Measurements from ENCODE around the gene ARAP2.

The ARAP2 gene

GRCh38 chr4:36192922-36193321 is 51.4 kb downstream of the ARAP2 start:
- TF ChIP-seq RAD21 (IDR thresholded peaks at IDR 0.05; ENCODE audit: low read depth) (no peak), TEAD4 (IDR thresholded peaks at IDR 0.05) (no peak), ZBTB7A (IDR thresholded peaks at IDR 0.05; ENCODE audit: low read depth) (no peak), EP300 (IDR thresholded peaks at IDR 0.05; ENCODE audit: borderline replicate concordance) (no peak), EGR1 (IDR thresholded peaks at IDR 0.05) (no peak), FOXM1 (IDR thresholded peaks at IDR 0.05; ENCODE audit: borderline replicate concordance, low read depth) (no peak)
- TF ChIP-seq, protein P1, sequence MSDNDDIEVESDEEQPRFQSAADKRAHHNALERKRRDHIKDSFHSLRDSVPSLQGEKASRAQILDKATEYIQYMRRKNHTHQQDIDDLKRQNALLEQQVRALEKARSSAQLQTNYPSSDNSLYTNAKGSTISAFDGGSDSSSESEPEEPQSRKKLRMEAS (IDR thresholded peaks at IDR 0.05), result no peak

DNA sequence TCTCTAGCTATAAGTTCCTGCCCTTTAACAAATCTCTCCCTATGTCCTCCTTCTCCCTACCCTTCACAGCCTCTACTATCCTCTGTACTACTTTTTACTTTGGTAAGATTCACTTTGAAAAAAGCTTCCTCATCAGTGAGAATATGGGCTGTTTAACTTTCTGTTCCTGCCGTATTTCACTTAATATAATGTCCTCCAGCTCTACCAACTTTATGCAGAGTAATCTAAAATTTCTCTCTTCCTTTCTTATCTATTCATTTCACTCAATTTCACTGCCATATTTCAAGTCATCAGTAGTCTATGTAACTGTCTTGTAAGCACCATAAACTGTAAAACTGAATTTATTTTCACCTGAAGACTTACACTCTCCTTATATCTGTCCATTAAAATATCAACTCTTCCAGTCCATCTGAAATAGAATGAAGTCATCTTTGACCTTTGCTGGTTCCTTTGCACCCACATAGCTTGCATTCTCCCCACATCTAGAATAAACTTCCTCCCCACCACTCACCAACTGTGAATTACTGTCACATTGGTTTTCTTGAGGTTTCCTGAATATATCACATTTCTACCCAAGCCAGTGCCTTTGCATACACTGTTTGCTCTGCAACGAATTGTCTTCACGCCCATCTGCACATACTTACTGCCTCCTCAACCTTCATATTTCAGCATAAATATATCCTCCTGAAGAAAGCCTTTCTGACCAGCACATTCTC is 54.6 kb downstream of the ARAP2 start:
- TF ChIP-seq, protein P2, sequence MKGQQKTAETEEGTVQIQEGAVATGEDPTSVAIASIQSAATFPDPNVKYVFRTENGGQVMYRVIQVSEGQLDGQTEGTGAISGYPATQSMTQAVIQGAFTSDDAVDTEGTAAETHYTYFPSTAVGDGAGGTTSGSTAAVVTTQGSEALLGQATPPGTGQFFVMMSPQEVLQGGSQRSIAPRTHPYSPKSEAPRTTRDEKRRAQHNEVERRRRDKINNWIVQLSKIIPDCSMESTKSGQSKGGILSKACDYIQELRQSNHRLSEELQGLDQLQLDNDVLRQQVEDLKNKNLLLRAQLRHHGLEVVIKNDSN (IDR thresholded peaks at IDR 0.05), result no peak
- TF ChIP-seq EGR1 (IDR thresholded peaks at IDR 0.05), result no peak
- no peak for TF ChIP-seq TEAD4 (IDR thresholded peaks at IDR 0.05)
- no peak for TF ChIP-seq TCF12 (IDR thresholded peaks at IDR 0.05; ENCODE audit: low read depth)
- TF ChIP-seq CEBPB (IDR thresholded peaks at IDR 0.05), result no peak
- no peak for TF ChIP-seq REST (IDR thresholded peaks at IDR 0.05; ENCODE audit: low read depth)
- no peak for TF ChIP-seq EP300 (IDR thresholded peaks at IDR 0.05; ENCODE audit: borderline replicate concordance)
- TF ChIP-seq FOXM1 (IDR thresholded peaks at IDR 0.05; ENCODE audit: borderline replicate concordance, low read depth), result no peak
- TF ChIP-seq ZBTB7A (IDR thresholded peaks at IDR 0.05; ENCODE audit: low read depth), result no peak
- TF ChIP-seq NFIC (IDR thresholded peaks at IDR 0.05), result no peak
- TF ChIP-seq, protein P1 (IDR thresholded peaks at IDR 0.05), result no peak
- TF ChIP-seq TAF1 (IDR thresholded peaks at IDR 0.05; ENCODE audit: low read depth), result no peak

DNA sequence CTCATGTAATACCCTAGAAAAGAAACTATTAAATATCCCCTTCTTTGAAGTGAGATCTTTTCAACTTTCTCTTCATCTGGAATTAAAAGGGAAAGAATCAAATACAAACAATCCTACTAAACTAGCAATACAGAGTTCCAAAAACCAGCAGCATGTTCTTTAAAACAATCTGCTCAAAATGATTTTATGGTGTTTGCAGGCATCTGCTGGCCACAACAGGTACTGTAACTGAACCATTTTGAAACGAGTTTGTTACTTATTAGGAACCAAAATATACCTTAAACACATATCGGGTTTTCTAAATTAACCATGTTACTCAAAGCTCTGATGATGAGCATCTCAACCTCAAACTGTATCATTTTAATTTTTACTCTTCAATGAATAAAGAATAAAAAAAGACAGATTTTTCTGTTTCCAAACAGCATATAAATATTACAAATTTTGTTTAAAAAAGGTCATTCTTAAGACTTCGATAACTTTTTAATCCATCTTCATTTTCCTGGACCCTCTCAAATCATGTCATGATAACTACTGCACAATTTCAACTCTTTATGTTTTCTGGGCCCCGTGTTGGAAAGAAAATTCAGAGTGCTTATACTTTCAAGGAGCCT is 56.5 kb downstream of the ARAP2 start:
- TF ChIP-seq REST (IDR thresholded peaks at IDR 0.05; ENCODE audit: low read depth) (no peak), RAD21 (IDR thresholded peaks at IDR 0.05; ENCODE audit: low read depth) (peak; percentile 40)

GRCh38 chr4:36183665-36184393 is 60.5 kb downstream of the ARAP2 start:
- TF ChIP-seq CREB1 (IDR thresholded peaks at IDR 0.05; ENCODE audit: low read depth) (no peak), REST (IDR thresholded peaks at IDR 0.05; ENCODE audit: low read depth) (no peak), YY1 (IDR thresholded peaks at IDR 0.05; ENCODE audit: low read depth) (no peak)

GRCh38 chr4:36183232-36183631 is 61.1 kb downstream of the ARAP2 start:
- TF ChIP-seq, protein P2 (IDR thresholded peaks at IDR 0.05), result no peak
